Loucy (cell line): ENCODE results near the gene NLRC3.

Source experiments
- EZH2phosphoT487 ChIP-seq: fragments of 200-600 bp; IDR thresholded peaks from 2 replicates; pipeline ENCODE4 v1.6.1; 2018; ENCODE audit warnings: antibody characterized with exemption, mild to moderate bottlenecking, moderate library complexity, borderline replicate concordance
- TF ChIP-seq, protein P1 (sequence below): fragments of 200-600 bp; sonication (generic); conservative IDR thresholded peaks from 2 replicates; pipeline ENCODE4 v1.5.1; 2014; ENCODE audit warnings: mild to moderate bottlenecking, antibody characterized with exemption, low read length

DNA sequence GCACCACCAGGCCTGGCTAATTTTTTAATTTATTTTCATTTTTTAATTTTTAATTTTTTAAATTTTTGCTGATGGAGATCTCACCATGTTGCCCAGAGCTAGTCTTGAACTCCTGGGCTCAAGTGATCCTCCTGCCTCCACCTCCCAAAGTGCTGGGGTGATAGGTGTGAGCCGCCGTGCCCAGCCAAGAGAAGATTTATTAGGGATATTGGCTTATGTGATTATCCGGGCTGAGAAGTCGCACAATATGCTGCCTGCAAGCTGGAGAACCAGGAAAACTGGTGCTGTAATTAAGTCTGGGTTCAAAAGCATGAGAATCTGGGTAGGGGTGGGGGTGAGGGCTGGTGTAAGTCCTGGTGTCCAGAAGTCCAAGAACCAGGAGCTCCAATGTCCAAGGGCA is 79.4 kb downstream of the NLRC3 start:
- TF ChIP-seq, protein P1, sequence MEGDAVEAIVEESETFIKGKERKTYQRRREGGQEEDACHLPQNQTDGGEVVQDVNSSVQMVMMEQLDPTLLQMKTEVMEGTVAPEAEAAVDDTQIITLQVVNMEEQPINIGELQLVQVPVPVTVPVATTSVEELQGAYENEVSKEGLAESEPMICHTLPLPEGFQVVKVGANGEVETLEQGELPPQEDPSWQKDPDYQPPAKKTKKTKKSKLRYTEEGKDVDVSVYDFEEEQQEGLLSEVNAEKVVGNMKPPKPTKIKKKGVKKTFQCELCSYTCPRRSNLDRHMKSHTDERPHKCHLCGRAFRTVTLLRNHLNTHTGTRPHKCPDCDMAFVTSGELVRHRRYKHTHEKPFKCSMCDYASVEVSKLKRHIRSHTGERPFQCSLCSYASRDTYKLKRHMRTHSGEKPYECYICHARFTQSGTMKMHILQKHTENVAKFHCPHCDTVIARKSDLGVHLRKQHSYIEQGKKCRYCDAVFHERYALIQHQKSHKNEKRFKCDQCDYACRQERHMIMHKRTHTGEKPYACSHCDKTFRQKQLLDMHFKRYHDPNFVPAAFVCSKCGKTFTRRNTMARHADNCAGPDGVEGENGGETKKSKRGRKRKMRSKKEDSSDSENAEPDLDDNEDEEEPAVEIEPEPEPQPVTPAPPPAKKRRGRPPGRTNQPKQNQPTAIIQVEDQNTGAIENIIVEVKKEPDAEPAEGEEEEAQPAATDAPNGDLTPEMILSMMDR: no peak
- no peak for TF ChIP-seq EZH2phosphoT487
